ENCODE results near the gene CADM1.

GRCh38 chr11:115219376-115219775 is 284.8 kb downstream of the CADM1 start:
- TF ChIP-seq, protein P1, sequence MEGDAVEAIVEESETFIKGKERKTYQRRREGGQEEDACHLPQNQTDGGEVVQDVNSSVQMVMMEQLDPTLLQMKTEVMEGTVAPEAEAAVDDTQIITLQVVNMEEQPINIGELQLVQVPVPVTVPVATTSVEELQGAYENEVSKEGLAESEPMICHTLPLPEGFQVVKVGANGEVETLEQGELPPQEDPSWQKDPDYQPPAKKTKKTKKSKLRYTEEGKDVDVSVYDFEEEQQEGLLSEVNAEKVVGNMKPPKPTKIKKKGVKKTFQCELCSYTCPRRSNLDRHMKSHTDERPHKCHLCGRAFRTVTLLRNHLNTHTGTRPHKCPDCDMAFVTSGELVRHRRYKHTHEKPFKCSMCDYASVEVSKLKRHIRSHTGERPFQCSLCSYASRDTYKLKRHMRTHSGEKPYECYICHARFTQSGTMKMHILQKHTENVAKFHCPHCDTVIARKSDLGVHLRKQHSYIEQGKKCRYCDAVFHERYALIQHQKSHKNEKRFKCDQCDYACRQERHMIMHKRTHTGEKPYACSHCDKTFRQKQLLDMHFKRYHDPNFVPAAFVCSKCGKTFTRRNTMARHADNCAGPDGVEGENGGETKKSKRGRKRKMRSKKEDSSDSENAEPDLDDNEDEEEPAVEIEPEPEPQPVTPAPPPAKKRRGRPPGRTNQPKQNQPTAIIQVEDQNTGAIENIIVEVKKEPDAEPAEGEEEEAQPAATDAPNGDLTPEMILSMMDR (IDR thresholded peaks at IDR 0.05 in 4 of 5, conservative IDR thresholded peaks at IDR 0.05 in 1 of 5), result no peak
- no peak for TF ChIP-seq POLR2A (IDR thresholded peaks at IDR 0.05)

Measured in gastrocnemius medialis (tissue), 4 donors.